HG02973 (cell line): ENCODE measurements around the gene FBXW10B.
"Not testable (repeated sequence)": the region's sequence is repeated elsewhere in the genome, so short reads cannot be mapped to it uniquely, and the experiment has no call there.

Experiments used
- ATAC-seq: cut with Tn5 transposase; IDR thresholded peaks from one replicate; pipeline ENCODE4 v1.9.1; 2021; ENCODE audit warnings: moderate library complexity; ENCODE audit not compliant: unreplicated experiment

Gene FBXW10B

DNA sequence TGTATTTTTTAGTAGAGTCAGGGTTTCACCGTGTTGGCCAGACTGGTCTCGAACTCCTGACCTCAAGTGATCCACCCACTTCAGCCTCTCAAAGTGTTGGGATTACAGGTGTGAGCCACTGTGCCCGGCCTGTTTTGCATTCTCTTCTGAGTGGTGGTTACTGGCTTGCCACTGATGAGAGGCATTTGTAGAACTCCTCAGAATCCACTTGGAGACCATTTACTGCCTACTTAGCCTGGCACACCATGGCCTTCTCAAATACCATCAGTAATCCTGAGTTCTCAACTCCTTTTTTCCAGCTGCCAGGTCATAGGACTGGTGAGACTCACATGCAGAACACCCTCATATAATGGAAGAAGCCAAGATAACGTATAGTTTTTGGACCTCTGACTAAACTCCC is 22.5 kb upstream of the FBXW10B start:
- not testable (repeated sequence) for ATAC-seq

DNA sequence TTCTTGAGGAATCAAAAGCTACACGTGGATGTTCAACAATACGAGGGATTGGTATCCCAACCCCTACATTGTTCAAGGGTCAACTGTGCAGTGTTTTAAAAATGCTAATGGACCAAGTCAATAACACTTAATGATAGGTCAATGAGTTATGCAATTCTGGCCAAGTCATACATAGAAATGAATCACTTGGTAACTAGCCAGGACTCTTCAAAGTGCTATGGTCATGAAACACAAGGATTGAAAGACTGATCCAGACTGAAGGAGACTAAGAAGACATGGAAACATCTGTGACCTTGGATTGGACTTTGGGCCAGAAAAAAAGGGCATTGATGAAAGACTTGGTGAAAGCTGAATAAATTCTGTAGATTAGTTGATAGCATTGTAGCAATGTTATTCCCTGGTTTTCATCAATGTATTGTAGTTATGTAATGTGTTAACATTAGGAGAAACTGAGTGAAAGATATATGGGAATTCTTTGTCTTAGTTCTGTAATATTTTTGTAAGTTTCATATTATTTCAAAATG is 11.5 kb upstream of the FBXW10B start:
- ATAC-seq: not testable (repeated sequence)

GRCh38 chr17:15629991-15630390 is 10.5 kb upstream of the FBXW10B start:
- ATAC-seq: not testable (repeated sequence)

- ATAC-seq: not testable (repeated sequence)
Measured at GRCh38 chr17:15623661-15624209, 4.2 kb upstream of the FBXW10B start.

DNA sequence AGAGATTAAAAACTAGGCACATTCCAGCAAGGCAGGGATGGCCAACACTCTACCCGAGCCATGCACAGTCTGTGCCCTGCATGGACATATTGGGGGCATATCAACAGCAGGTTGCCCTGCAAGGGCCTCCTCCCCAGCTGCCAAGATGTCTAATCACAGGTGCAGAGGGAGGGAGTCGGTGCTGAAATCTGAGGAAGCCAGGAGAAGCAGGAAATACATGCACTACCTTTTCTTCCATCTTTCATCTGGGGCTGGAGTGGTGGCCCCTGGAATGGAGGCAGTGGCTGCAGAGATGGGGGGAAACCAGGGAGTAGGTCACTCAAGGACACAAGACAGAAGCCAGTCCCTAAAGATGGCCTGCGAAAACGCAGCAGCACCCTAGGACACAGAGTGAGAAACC is 3.8 kb upstream of the FBXW10B start:
- ATAC-seq: not testable (repeated sequence)

DNA sequence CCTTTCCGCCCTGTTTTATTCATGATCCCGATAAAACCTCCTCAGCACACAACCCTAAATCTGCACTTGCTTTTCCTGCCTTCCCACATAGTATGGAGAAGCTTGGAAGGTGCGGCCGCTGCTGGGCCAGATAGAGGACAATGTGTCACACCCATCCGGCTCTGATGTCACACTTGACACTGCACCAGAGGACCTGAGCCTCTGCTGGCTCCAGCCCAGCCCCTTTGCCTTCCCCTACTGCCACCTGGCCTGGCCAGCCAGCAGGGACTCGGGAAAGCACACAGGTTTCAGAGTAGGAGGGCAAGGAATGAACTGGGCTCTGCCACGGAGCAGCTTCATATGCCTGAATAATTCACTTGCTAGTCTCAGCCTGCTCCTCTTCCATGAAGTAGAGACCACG is 2.6 kb upstream of the FBXW10B start:
- ATAC-seq: not testable (repeated sequence)

DNA sequence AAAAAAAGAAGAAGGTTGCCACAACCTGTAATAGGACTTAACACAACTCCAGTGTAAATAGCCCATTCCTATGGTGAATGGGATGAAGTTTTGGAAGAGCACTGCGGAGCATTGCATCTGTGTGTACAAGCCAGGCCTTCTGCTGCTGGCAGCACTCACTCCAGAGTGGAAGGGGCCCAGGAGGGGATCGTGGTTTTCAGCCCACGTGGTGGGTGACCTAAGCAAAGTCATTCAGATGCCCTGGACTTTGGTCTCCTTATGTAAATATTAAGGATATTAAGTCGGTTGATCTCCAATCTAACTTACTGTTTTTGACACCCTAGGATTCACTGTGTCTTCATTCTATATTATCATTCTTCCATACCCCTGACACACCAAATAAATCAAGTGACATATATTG is 2.7 kb downstream of the FBXW10B start:
- not testable (repeated sequence) for ATAC-seq

GRCh38 chr17:15615850-15616249 is 3.7 kb downstream of the FBXW10B start:
- ATAC-seq: not testable (repeated sequence)

DNA sequence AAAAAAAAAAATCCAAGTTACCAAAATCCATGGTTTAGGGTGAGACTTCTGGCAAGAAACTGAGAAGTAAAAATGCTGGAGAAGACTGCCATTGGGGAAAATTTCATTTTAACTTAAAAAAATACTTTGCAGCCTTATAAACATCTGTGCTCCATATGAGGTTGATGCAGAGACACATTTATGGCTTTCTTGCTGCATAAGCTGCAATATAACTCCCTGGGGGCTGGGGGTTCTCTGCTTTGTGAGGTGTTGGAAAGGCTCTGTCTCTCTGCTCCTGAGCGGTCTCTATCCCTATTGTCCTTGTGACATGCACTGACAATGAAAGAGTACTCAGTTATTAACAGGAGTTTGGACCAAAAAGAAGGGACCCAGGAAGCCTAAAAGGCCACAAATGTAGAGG is 6.4 kb downstream of the FBXW10B start:
- ATAC-seq: not testable (repeated sequence)

DNA sequence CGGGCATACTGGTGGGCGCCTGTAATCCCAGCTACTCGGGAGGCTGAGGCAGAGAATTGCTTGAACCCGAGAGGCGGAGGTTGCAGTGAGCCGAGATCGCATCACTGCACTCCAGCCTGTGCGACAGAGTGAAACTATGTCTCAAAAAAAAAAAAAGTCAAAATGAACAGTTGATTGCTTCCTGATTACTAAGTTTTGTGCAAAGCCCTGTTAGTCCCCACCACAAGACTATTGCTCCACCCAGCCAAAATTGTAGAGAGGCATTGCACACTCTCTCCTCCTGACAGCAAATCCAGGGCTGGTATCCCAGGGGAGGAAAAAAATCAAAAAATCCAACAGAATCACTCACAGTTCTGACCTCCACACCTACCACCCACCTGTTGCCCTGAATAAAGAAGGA is 26.5 kb downstream of the FBXW10B start:
- ATAC-seq: not testable (repeated sequence)

DNA sequence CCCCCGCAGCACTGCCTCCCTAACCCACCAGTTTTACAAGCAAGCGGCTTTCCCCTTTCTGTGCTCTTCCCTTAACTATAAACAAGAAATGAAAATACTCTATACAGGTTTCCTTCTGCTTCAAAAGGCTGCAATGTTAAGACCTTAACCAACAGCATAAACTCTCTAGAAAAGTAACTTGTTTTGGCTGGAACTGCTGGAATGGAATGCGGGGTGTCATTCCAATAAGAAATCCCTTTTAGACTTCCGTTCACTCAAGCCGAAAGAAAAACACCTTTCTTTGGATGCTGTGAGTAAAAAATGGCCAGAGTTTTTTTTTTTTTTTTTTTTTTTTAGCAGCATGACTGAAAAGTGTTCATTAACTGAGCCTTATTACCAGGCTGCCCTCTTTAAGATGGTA is 27.5 kb downstream of the FBXW10B start:
- ATAC-seq: not testable (repeated sequence)

GRCh38 chr17:15590844-15591243 is 28.7 kb downstream of the FBXW10B start:
- ATAC-seq: not testable (repeated sequence)

DNA sequence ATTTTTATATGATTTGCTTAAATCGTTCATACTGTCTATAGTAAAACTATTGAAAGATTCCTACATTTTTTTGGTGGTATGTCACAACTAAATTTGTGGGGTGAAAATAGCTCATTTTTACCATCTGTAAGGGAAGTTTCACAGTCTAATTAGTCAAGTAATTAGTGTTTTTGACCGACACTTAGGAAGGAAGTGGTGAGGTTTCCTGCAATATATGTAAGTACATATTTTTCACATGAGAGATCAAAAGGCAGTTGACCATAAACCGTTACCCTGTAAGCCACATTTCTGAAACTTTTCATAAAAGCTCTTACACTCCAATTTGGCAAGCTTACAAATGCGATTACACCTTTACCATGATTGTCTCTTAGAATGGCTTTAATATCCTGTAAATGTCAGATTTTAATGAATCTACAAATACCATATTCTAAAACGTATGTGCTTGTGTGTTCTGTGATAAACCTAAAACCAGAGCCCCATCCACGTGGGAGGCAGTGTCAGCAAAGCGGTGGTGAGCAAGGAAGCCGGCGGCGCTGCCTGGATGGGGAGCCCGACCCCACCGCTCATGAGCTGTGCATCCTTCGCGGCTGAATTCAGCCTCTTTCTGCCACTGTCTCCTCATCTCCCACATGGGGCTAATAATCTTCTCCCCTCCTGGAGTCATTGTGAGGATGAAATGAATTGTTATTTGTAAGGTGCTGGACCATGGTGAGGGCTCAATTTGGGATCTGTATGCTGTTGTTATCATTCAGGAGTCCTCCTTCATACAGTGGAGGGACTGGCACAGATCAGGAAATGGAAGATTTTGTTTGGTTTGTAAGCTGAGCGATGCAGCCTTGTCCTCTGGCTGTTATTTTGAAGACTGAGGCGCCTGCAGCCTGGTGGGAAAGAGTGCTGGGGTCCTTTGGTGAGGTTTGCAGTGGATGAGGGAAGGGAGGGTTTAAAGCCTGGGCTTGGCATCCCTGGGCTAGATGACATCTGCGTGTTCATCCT is 29.7 kb downstream of the FBXW10B start:
- not testable (repeated sequence) for ATAC-seq

DNA sequence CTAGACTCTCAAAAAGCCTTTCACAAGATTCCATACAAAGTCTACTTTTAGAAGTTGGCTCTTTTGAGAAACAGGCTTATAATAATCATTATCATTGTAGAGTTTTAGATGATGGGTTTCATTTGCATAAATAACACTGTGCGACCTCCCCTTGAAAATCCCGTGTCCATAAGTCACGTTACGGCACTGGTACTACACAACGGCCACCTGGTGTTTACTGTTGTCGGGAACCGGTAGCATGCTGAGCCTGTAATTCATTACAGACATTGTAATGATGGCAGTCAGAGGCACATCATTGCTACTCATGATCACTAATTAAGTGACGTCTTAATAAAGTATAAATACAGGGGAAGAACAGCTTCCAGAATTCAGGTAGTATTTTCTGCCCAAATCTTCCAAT is 31.5 kb downstream of the FBXW10B start:
- not testable (repeated sequence) for ATAC-seq

GRCh38 chr17:15583313-15583712 is 36.2 kb downstream of the FBXW10B start:
- ATAC-seq: not testable (repeated sequence)

- ATAC-seq: not testable (repeated sequence)
Measured at GRCh38 chr17:15581462-15581861, 38.0 kb downstream of the FBXW10B start.

DNA sequence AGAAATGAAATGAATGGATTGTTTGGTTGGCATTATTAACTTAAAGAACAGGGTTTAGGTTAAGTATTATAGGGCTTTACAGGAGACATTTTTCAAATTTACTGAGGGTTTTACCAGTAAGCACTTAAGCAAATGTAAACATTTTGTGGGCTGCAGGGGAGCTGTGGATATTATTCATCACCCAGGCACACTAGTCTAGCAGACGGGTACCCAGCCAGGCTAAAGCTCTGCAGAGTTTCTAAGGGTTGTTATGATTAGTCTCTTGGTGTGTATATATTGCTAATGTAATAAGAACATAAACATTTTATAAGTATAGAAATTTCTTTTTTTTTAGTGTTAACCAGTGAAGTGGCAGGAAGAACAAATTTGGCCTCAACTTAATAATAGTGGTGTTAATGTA is 42.7 kb downstream of the FBXW10B start:
- ATAC-seq: not testable (repeated sequence)

DNA sequence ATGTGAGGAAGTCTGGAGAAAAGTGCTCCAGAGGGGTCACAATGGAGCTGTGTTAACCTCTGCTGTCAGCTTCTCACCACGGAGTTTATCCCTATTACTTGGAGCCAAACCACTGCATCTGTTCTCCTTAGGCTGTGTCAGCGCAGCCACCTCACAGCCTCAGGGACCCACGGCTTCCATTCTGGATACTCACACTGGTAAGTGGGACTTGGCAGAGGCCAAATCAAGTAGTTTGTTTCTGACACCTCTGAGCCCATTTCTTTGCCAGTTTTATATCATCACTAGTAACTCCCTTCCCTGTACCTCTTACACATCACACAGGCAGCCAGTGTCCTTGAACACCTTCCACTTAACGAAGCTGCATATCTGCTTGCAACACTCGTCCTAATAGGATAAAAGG is 44.8 kb downstream of the FBXW10B start:
- not testable (repeated sequence) for ATAC-seq

DNA sequence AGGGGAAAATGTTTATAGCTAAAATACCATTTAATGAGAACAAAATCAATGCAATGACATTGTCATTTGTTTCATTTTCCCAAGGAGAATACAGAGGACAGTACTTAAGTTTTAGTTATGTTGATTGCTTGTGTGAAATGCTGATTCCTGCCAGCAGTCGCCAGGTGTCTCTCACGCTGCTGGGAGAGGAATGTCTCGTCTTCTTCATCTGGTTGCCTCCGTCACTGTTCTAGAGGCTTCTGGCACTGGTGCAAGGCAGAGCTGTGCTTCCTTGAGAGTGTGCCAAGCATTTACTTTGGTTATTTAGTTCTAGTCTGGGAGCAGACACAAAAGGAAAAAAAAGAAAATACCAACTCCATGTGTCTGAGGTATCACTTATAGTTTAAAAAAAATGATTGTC is 45.6 kb downstream of the FBXW10B start:
- not testable (repeated sequence) for ATAC-seq
